Activated naive CD8-positive, alpha-beta T cell treated with anti-CD3 and anti-CD28 coated beads, Interleukin-2, amount 50 U/mL, for 16 hours (primary cell): Measurements from ENCODE around the gene ITPR3.

ENCODE experiments used
- DNase-seq: peaks from one replicate; pipeline ENCODE4 v3.0.0-alpha.2; 2020; ENCODE audit warnings: low read depth, low spot score

Gene ITPR3

GRCh38 chr6:33638556-33638955 lies 17.4 kb downstream of the ITPR3 start:
- no peak for DNase-seq

GRCh38 chr6:33639559-33639958 lies 18.4 kb downstream of the ITPR3 start:
- DNase-seq: no peak

GRCh38 chr6:33640361-33640760 lies 19.2 kb downstream of the ITPR3 start:
- no peak for DNase-seq

GRCh38 chr6:33641144-33641543 lies 20.0 kb downstream of the ITPR3 start:
- DNase-seq: no peak

DNA sequence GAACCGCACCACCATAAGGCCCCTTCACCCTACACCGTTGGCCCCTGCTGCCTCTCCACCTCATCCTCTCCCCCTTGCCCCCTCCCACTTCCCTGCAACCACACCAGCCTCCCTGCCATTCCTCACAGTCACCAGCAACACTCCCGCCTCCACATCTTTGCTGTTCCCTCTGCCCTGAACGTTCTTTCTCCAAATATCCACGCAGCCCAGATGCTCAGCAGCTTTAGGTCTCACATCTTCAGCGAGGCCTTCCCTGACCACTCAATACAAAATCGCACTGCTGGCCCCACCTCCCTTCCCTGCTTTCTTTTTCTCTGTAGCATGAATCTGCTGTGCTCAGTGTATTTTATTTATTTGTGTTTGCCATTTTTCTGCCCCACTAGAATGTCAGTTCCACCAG lies 20.5 kb downstream of the ITPR3 start:
- no peak for DNase-seq

GRCh38 chr6:33642897-33643296 lies 21.8 kb downstream of the ITPR3 start:
- DNase-seq: no peak

GRCh38 chr6:33651403-33651802 lies 30.3 kb downstream of the ITPR3 start:
- no peak for DNase-seq

DNA sequence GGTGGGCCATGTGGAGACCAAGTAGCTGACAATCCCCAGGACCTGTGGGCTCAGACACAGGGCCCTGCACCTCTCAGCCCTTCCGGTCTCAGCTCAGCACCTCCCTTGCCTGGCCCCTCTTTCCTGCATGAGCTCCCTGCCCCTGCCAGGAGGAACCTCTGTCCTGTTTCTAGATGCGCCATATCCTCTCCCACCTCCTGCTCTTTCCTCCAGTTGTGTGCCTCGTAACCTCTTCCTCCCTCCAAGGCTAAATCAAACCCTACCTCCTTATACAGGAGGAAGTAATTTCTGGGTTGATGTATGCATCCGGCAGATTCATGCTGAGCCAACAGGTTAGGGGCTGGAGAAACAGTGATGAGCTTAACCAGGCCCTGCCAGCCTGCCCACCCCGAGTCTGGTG lies 30.9 kb downstream of the ITPR3 start:
- no peak for DNase-seq

DNA sequence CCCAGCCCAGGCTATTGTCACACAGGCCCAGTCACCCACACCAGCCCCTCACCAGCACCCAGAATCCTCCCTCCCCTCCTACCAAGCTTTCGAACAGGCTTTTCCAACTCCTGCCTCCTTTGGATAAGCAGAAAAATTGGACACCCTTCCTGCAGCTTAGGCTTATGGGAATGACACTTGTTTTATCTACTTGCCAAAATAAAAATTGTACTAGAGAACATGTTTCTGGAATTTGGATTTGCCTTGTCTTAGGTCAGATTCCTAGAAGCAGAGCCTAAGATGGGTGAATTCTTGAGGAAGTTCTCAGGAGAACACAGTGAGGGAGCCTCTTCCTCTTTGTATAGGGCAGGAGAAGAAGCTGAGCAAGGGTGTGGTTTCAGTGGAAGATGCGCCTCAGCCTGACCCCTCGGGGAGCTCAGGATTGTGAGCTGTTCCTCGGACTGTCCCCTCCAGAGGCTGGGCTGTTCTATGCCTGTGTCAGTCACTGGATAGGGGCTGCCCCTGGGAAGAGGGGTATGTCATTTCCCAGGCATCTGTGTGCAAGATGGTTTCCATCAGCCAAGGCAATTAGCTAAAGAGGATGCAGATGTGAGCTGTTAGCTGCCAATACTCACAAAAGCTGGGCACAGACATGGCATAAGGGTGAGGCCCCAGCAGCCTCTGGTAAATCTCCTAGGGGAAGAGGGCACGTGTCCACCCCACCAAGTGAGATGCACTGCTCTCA lies 33.9 kb downstream of the ITPR3 start:
- DNase-seq: no peak

DNA sequence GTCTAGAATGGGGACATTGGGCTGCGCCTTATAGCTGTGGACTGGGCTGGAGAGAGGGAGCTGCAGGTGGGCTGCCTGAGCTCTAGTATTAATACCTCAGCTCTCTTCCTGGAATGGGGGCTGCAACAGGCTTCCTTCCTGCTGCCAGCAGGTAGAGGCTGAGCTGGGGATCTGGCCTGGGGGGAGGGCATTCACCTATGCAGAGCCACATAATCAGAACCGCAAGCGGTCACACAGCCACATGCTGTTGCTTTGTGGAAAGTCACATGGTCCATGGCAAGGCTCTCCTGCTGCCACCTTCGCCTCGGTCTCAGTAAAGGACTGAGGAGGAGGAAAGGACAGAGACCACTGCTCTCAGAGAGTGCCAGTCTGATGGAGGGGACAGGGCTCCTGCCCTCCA lies 35.7 kb downstream of the ITPR3 start:
- DNase-seq: no peak

DNA sequence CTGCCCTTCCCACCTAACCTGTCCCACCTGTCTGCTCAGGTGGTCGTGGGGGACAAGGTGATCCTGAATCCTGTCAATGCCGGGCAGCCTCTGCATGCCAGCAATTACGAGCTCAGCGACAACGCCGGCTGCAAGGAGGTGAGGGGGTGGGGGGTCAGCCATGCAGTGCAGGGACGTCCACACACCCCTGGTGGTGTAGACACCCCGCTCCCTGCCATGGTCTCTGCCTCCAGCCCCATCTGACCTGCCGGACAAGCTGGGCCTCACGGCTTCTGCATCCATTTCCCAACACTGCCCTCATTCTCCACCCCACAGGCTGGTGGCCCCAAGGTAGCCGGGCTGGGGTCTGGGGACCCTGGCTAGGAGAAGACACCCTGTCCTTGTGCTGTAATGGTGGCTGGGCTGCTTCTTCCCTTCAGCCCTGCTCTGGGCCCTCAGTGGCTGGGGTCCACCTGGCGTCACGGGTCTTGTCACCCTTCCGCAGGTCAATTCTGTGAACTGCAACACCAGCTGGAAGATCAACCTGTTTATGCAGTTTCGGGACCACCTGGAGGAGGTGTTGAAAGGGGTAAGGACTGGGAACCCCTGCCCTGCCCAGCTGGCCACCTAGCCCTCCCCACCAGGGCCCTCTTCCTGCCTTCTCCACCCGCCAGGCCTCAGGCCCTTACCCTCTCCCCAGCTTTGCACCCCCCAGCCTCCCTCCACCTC lies 38.0 kb downstream of the ITPR3 start:
- DNase-seq: no peak

- DNase-seq: no peak
Observed at GRCh38 chr6:33659986-33660385, 38.9 kb downstream of the ITPR3 start.

DNA sequence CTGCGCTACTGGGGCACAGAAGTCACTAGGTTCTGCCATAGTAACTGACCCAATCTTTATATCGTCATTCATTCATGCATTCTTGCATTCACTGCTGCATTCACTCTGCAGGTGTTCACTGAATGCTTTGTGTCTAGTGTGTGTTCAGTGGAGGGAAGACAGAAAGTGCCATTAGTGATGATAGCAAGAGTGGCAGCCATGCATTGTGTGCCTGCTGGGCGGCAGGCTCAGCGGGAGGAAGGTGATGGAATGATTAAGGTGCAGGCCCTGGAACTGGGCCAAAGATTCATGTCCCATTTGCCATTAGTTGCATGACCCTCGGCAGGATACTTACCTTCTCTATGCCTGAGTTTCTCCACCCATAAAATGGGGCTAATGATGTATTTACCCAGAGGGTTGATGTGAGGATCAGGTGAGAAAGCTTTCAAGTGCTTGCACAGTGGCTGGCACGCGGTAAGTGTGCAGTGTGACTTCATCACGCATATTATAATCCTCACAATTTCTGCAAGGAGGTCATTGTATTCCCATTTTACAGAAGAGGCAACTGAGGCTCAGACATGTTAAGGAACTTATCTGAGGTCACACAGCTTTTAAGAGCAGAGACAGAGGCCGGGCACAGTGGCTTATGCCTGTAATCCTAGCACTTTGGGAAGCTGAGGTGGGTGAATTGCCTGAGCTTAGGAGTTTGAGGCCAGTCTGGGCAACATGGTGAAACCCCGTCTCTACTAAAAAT lies 40.1 kb downstream of the ITPR3 start:
- no peak for DNase-seq

GRCh38 chr6:33662318-33662717 lies 41.2 kb downstream of the ITPR3 start:
- DNase-seq: no peak

- DNase-seq: no peak
Observed at GRCh38 chr6:33663028-33663427, 41.9 kb downstream of the ITPR3 start.

DNA sequence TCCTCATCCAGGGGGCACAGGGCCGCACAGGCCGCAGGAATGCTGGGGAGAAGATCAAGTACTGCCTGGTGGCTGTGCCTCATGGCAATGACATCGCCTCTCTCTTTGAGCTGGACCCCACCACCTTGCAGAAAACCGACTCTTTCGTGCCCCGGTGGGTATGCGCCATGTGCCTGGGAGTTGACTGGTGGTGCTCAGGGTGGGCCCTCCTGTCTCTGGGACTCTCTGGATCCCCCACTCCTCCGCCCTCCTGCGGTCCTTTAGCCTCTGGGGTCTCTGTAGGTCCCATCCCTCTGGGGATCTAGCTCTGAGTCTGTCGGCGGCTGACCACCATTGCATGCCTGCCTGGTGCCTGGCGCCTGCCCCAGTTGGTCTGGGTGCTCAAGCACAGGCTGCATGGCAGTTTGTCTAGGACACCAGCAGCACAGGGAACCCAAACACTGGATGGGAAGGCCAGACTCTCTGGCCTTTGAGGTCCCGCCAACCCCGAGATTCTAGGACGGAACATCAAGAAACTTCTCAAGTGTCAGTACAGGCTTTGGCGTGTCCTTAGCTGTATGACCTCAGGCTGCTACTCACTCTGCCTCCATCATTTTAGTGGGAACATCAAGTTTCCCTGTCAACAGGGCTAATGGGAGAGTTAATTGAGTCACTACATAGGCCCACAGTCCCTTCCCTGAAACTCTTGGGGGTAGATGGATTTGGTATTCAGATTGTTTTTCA lies 42.8 kb downstream of the ITPR3 start:
- DNase-seq: no peak

- DNase-seq: no peak
Observed at GRCh38 chr6:33664506-33665057, 43.5 kb downstream of the ITPR3 start.

DNA sequence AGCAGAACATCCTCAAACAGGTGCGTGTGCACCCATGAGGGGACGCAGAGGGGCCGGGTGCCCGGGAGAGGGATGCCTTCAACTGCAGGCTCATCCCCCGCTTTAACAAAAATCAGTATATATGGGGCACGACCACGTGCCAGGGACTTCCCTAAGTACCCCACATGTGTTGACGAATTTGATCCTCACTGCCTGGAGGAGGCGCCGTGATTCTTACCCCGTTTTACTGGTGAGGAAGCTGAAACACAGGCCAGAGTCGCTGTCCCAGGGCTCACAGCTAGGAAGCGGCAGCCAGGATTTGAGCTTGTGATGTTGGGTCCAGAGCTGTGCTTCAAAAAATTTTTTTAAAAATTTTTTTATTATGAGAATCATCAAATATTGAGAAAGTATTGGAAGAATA lies 44.8 kb downstream of the ITPR3 start:
- DNase-seq: no peak

DNA sequence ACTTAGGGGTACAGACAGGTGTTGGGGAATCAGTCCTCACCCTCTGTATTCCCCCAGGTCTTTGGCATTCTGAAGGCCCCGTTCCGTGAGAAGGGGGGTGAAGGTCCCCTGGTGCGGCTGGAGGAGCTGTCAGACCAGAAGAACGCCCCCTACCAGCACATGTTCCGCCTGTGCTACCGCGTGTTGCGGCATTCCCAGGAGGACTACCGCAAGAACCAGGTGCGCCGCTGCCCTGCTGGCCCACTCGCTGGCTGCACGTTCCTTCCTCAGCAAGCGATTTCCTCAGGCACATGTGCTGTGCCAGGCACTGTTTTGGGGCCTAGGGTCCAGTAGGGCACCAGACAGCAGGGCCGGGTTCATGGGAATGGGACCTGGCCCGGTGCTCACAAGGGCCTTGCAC lies 46.0 kb downstream of the ITPR3 start:
- DNase-seq: no peak

DNA sequence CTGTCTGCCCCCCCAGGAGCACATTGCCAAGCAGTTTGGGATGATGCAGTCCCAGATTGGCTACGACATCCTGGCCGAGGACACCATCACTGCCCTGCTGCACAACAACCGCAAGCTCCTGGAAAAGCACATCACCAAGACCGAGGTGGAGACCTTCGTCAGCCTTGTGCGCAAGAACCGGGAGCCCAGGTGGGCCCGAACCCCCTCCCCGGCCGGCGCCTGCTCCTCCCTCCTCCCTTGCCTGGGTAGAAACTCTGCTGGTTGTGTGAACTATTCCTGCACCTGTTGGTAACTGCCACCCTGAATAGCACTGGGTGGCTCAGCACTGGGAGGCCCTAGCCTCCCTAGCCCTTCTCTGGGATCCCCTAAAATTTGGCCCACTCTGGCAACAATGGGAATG lies 46.7 kb downstream of the ITPR3 start:
- no peak for DNase-seq

- DNase-seq: no peak
Observed at GRCh38 chr6:33668328-33668727, 47.2 kb downstream of the ITPR3 start.

GRCh38 chr6:33668914-33669313 lies 47.8 kb downstream of the ITPR3 start:
- DNase-seq: no peak
